SHP77 treated with DMSO at 0.1 percent for 48 hours (cell line): ENCODE results near the gene FAM234B.
"Not testable (repeated sequence)": the region's sequence is repeated elsewhere in the genome, so short reads cannot be mapped to it uniquely, and the experiment has no call there.

Experiments
- DNase-seq: peaks from one replicate; lab custom pipeline; 2025; lab: John Stamatoyannopoulos, UW

The FAM234B gene

GRCh38 chr12:13023811-13024530 lies 20.2 kb upstream of the FAM234B start:
- DNase-seq = no peak

DNA sequence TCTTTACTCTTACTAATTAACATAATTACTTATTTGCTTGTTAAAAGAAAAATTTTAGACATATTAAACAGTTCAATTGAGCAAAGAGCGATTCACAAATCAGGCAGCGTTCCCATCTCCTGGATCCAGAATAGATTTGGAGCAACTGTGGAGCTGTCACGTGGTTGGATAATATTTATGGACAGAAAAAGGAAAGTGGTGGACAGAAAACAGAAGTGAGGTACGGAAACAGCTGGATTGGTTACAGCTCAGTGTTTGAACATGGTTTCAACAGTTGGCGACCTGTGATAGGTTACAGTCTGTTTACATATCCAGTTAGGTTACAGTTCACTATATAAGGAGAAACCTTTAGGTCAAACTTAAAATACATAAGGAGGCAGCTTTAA lies 19.7 kb upstream of the FAM234B start:
- no peak for DNase-seq

- DNase-seq = no peak
Measured at GRCh38 chr12:13026286-13026685, 17.9 kb upstream of the FAM234B start.

- no peak for DNase-seq
Measured at GRCh38 chr12:13027032-13027431, 17.1 kb upstream of the FAM234B start.

- no peak for DNase-seq
Measured at GRCh38 chr12:13027508-13027907, 16.7 kb upstream of the FAM234B start.

- no peak for DNase-seq
Measured at GRCh38 chr12:13028825-13029570, 15.2 kb upstream of the FAM234B start.

DNA sequence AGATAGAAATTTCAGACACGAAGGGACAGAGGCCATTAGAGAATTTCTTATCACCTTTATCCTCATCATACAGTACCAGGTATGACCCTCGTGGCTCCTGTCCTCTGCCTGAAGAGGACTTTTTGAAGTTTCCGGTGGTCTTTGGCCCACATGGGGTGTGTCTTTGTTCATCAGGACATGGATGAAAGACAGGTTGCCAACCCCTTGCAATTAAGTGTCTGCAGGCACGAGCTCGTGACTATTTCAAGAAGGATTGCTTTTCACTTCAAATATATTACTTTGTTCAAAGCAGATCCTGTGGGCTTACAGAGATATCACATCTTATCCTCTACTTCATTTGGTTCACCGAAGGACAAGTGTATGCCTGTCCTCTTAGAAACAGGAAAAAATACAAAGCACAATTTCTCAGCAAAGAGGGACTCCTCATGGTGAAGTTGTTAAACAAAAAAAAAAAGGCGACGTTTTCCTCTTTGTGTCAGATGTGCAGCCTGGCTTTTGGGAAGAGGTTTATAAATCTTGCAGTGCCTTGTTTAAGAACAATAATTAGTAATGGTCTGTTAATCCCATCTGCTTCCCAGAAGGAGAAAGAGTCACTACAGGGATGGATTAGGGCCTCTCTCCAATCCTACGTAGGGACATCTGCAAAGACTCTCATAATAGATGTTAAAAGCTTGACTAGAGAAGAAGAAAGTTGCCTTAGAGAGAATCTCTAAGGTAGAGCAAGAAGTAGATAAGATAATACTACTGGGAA lies 13.5 kb upstream of the FAM234B start:
- DNase-seq = no peak

GRCh38 chr12:13032164-13032563 lies 12.0 kb upstream of the FAM234B start:
- DNase-seq = no peak

DNA sequence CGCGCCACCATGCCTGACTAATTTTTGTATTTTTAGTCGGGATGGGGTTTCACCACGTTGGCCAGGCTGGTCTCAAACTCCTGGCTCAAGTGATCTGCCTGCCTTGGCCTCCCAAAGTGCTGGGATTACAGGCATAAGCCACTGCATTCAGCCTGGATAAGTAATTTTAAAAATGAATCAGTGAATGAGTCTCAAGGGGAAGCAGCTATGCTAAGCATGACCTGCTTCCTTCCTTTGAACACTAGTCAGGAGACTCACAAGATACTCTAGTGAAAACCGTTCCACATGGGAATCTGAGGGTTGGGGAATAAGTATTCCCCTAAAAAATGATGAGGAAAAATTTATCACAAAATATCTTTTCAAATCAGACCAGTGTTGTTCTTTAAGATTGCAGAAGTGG lies 10.7 kb upstream of the FAM234B start:
- DNase-seq = no peak

- DNase-seq = not testable (repeated sequence)
Measured at GRCh38 chr12:13035335-13035734, 8.8 kb upstream of the FAM234B start.

GRCh38 chr12:13036881-13037280 lies 7.3 kb upstream of the FAM234B start:
- DNase-seq = no peak

DNA sequence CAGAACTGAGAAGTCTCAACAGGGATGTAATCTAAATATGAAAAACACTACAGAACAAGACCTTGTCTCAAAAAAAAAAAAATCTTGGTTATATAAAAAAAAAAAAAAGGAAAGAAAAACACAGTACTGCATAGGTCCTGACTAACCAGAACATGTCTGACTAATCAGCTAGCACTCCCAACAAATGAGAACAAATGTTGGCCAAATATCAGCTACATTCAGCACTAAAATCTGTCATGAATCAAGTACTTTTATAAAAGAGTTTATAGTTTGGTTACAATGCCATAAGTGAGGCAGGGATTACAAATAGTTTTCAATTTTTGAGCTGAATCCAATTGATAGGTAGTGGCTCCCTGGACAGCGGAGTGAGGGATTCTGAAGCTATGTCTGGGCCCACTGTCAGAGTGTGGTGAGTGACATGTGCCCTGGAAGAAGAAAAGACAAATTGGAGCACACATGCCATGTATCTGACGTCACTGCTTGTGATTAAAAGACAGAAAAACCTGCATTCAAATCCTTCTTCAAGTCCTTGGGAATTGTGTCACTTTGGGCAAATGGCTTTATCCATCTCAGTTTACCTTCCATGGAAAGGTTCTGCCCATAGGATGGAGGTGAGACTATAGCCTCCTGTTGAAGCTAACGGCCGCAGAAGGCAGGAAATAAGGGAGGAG lies 5.6 kb upstream of the FAM234B start:
- DNase-seq = no peak

- no peak for DNase-seq
Measured at GRCh38 chr12:13039328-13039956, 4.7 kb upstream of the FAM234B start.

GRCh38 chr12:13041224-13041623 lies 3.0 kb upstream of the FAM234B start:
- no peak for DNase-seq

DNA sequence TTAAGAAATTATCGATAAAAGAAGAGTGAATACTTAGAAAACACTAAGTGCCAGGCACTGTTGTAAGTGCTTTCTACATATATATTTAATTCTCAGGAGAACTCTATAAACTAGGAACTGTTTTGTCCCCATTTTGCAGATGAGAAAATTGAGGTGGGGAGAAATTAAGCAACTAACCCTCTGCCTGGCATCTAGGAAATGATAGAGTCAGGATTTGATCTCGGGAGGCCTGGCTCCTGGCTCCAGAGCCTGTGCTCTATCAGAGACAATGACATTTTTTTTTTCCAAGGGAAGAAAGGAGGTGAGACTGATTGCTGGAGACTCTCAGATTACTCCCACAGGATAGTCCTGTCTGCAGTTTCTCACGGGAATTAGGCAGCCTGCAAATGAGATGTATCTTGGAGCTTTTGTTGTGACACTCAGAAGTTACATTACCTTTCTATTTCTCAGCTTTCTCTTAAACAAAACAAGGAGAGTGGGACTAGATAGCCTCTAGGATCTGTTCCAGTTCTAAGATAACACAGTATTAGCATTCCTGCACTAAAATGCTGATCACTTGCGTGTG lies 1.4 kb upstream of the FAM234B start:
- DNase-seq = no peak

DNA sequence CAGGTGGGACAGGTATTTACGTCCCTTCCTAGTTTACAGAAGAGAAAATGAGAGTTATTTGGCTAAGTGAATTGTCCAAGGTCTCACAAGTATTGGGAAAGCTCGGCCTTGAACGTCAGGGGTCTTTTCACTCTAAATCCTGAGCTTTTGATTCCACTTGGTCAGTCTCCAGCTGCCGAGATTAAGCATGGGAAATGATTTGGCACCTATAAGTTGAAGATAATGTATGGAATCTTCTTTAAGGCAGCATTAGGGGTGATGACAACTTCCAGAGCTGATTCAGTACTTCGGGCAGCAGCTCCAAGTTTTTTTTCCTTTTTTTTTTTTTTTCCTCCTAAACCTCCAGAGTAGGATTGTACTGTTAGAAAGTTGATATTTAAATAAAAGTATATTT lies 722 bp downstream of the FAM234B start:
- DNase-seq = no peak

DNA sequence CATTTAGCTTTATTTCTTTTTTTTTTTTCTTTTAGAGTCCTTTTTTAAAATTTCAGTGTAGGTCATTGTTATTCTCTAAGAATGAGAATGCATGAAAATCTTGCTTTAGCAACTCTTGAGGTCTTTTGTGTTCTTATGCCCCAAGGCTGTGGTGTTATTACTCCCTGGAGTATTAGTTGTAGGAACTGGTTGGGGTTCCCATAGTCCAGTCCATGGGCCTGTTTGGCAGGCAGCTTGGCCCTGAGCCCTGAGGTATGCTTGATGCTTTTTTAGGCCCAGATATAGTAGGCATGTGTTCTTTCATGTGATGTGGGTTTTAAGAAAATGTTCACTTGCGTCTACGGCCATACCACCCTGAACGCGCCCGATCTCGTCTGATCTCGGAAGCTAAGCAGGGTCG lies 1.6 kb downstream of the FAM234B start:
- DNase-seq = no peak

GRCh38 chr12:13046964-13047363 lies 2.8 kb downstream of the FAM234B start:
- DNase-seq = no peak

DNA sequence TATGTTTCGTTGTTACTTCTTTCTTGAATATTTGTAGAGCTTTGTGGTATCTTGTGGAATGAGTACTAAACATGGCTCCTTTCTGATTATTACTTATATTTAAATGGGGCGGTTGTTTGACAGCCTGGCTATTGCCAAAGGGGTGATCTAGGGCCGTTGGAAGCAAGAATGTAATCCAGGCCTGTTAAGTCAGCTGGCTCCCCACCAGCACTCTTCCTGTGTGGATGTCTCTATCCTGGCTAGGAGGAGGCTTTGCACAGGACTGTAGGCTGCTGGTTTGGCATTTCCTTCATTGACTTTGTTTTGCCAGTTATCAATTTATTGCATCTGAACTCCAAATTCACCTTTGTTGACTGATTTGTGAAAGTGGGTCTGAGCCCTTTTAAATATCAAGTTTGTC lies 5.6 kb downstream of the FAM234B start:
- no peak for DNase-seq

DNA sequence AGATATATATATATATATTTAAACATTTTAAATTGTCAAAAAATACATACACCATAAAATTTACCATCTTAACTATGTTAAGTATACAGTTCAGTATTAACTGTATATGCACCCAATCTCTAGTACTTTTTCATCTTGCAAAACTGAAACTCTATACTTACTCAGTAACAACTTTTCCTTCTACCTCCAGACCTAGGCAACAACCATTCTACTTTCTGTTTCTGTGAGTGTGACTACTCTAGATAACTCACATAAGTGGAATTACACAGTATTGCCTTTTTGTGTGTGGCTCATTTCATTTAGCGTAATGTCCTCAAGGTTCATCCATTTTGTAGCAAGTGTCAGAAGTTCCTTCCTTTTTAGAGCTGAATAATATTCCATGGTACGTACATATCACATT lies 8.2 kb downstream of the FAM234B start:
- no peak for DNase-seq

GRCh38 chr12:13053617-13054016 lies 9.4 kb downstream of the FAM234B start:
- DNase-seq = not testable (repeated sequence)

DNA sequence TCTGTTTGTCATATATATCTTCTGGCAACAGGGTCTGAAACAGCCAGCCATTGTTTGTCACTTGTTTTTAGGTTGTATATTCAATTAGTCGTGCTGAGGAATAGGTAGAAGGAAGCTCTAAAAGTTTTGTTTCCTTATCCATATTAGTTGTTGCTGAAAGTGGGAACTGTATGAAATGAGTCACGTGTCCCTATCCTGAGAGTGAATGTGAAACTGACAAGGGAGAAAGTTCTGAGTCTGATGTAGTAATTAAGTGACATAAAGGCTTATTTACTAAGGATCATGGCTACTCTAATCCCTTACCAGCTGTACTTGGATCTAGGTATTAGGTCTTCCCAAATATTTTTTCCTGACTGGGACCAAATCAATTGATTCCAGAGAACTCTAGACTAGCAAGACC lies 16.4 kb downstream of the FAM234B start:
- DNase-seq = no peak
